Immature natural killer cell (primary cell): ENCODE data around the gene SLC35B4. TPM values are rescaled to one million over a fixed set of nuclear protein-coding genes. Genes with fewer than 3 reads are reported as not detected.

Source experiments
- DNase-seq, 3 donors: peaks; one replicate each; pipeline ENCODE4 v3.0.0; 2022; ENCODE audit warnings: mixed read lengths in 1 of 3
- H3K27ac Mint-ChIP-seq, 6 donors: one replicate each; pipeline ENCODE4 v1.8.0; 2020; ENCODE audit warnings: mixed read lengths in 6 of 6, mild to moderate bottlenecking in 5 of 6, inconsistent platforms in 4 of 6, moderate library complexity in 3 of 6
- H3K27me3 Mint-ChIP-seq, 3 donors: one replicate each; pipeline ENCODE4 v1.8.0; 2020 to 2021; ENCODE audit warnings: low read depth in 3 of 3, mild to moderate bottlenecking in 3 of 3, mixed read lengths in 3 of 3, moderate library complexity in 3 of 3, inconsistent platforms in 1 of 3
- H3K36me3 Mint-ChIP-seq, 3 donors: one replicate each; pipeline ENCODE4 v1.8.0; 2020; ENCODE audit warnings: mixed read lengths in 3 of 3, inconsistent platforms in 2 of 3, mild to moderate bottlenecking in 2 of 3
- H3K4me1 Mint-ChIP-seq, 2 donors: one replicate each; pipeline ENCODE4 v1.8.0; 2020; ENCODE audit warnings: inconsistent platforms in 2 of 2, mild to moderate bottlenecking in 2 of 2, mixed read lengths in 2 of 2, moderate library complexity in 1 of 2
- H3K4me3 Mint-ChIP-seq, 5 donors: one replicate each; pipeline ENCODE4 v1.8.0; 2020; ENCODE audit warnings: mild to moderate bottlenecking in 5 of 5, mixed read lengths in 5 of 5, inconsistent platforms in 3 of 5, moderate library complexity in 3 of 5
- H3K9me3 Mint-ChIP-seq, 6 donors: one replicate each; pipeline ENCODE4 v1.8.0; 2020; ENCODE audit warnings: mild to moderate bottlenecking in 6 of 6, mixed read lengths in 6 of 6, inconsistent platforms in 4 of 6, moderate library complexity in 3 of 6
- polyA plus RNA-seq, 3 donors: library from polyadenylated mRNA; unstranded; fragments of 300-500 nt; fragmentation: Illumina TruSeq; gene quantifications; one replicate each; pipeline ENCODE4 v1.2.3, GENCODE V29; 2021

The SLC35B4 gene
- polyA plus RNA-seq, 3 donors from 2014 or later: 18.2 to 35.5 (median 23.5) TPM

DNA sequence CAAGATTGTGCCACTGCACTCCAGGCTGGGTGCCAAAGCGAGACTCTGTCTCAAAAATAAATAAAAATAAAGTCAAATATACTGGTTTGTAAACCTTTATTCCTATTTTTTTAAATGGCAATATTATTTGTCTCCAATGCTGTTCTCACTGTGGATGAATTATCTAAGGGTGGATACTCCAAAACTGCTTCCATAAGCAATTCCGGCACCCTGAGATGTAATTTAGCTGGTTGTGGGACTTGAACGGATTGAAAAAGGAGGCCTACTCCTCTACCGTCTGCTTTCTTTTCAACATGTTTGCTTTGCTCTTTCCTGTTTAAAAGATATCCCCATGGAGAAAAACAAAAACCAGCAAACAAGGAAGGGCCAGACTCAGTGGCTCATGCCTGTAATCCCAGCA lies 54.4 kb downstream of the SLC35B4 start:
- Mint-ChIP-seq H3K9me3 (peaks cover 0 to 14% (median 5%) of the 10 kb centered on the region in 6 donors), H3K4me1 (no peaks in the 10 kb centered on the region), H3K4me3 (no peak overlapping the region), H3K27me3 (peaks cover 0 to 6% (median 1%) of the 10 kb centered on the region in 3 donors), H3K27ac (no peak overlapping the region), H3K36me3 (no peaks in the 10 kb centered on the region)
- no peak for DNase-seq

GRCh38 chr7:134255814-134256213 lies 60.9 kb downstream of the SLC35B4 start:
- Mint-ChIP-seq H3K4me1 (no peaks in the 10 kb centered on the region), H3K36me3 (no peaks in the 10 kb centered on the region), H3K27me3 (peaks cover 0 to 4% (median under 1%) of the 10 kb centered on the region in 3 donors), H3K9me3 (no peaks in the 10 kb centered on the region), H3K27ac (no peak overlapping the region), H3K4me3 (no peak overlapping the region)
- no peak for DNase-seq

DNA sequence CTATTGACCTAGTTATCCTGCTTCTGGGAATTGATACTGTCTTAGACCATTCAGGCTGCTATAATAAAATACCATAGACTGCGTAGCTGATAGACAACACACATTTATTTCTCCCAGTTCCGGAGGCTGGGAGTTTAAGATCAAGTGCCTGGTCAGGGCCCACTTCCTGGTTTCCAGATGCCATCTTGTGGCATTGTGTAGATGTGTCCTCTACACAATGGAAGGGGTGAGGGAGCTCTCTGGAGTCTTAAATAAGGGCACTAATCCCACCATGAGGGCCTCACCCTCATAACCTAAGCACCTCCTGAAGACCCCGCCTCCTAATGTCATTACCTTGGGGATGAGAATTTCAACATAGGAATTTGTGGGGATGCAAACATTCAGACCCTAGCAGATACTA lies 62.4 kb downstream of the SLC35B4 start:
- no peak for DNase-seq
- Mint-ChIP-seq H3K9me3 (no peaks in the 10 kb centered on the region), H3K27me3 (peaks cover 0 to 6% (median 4%) of the 10 kb centered on the region in 3 donors), H3K4me3 (no peak overlapping the region), H3K4me1 (no peaks in the 10 kb centered on the region), H3K27ac (no peak overlapping the region), H3K36me3 (no peaks in the 10 kb centered on the region)

DNA sequence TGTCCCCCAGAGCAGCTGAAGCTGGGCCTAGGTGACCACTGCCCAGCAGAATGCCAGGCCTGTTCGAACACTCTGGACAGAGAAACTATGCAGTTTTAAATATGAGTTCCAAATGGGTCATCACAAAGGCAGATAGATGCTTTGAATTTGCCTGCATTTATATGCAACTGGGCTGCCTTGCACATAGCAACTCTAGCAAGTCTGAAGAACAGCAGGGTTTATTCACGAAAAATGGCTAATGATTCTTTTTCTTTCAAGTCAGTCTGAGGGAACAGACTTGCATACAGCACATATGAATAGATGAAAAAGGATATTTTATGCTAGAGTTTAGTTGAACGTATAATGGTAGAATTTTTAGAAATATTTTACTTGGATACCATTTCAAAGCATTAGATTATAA lies 68.5 kb downstream of the SLC35B4 start:
- H3K4me3 Mint-ChIP-seq: no peak overlapping the region
- H3K36me3 Mint-ChIP-seq: no peaks in the 10 kb centered on the region
- H3K27me3 Mint-ChIP-seq: peaks cover 6 to 11% (median 7%) of the 10 kb centered on the region in 3 donors
- peaks cover 0 to 2% (median under 1%) of the 10 kb centered on the region in 6 donors for H3K9me3 Mint-ChIP-seq
- H3K27ac Mint-ChIP-seq: no peak overlapping the region
- no peak for DNase-seq
- no peaks in the 10 kb centered on the region for H3K4me1 Mint-ChIP-seq

GRCh38 chr7:134246761-134247160 lies 70.0 kb downstream of the SLC35B4 start:
- no peak overlapping the region for H3K4me3 Mint-ChIP-seq
- H3K27ac Mint-ChIP-seq: no peak overlapping the region
- peaks cover 0 to 11% (median 5%) of the 10 kb centered on the region in 6 donors for H3K9me3 Mint-ChIP-seq
- peaks cover 6 to 14% (median 8%) of the 10 kb centered on the region in 3 donors for H3K27me3 Mint-ChIP-seq
- no peaks in the 10 kb centered on the region for H3K4me1 Mint-ChIP-seq
- H3K36me3 Mint-ChIP-seq: no peaks in the 10 kb centered on the region
- DNase-seq: no peak

DNA sequence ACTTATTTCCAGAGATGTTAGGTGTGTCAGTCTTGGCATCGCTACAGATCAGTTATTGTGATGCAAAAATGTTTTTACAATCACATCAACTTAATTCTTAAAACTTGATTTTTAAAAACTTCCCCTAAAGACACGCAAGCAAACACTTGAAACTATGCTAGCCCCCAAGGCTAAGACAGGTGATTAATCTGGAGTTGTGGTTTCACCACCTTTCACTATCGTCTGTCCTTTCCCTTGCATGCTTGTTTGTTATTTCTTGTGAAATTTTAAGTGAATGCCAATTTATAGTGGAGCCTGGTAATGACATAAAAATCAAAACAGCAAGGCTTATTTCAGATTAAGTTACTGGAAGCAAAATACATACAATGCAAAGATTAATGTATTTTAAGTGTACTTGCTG lies 70.4 kb downstream of the SLC35B4 start:
- H3K4me1 Mint-ChIP-seq: no peaks in the 10 kb centered on the region
- H3K27ac Mint-ChIP-seq: no peak overlapping the region

DNA sequence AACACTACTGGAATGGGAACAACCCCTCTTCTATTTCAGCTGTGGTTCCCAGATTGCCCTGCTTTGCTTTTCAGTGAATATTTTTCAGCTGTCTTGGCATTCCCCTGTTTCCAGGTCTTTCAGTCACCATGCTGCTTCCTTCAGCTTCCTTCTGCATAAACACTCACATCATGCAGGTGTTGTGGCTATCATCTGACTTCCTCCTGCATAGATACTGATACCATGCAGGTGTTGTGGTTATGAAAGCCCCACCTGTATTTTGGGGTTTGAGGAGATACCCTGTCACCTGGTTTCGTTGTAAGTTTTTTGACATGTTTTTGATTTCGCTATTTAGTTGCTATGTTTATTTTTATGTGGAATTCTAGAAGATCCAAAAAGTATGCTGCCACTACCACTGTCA lies 71.5 kb downstream of the SLC35B4 start:
- Mint-ChIP-seq H3K27me3 (peaks cover 1 to 16% (median 8%) of the 10 kb centered on the region in 3 donors), H3K36me3 (no peaks in the 10 kb centered on the region), H3K4me3 (no peak overlapping the region), H3K4me1 (no peaks in the 10 kb centered on the region), H3K27ac (no peak overlapping the region), H3K9me3 (peaks cover 4 to 25% (median 14%) of the 10 kb centered on the region in 6 donors)
- no peak for DNase-seq

More for the DNA sequence above, 70.4 kb downstream of the SLC35B4 start:
- Mint-ChIP-seq H3K27me3 (peaks cover 6 to 14% (median 8%) of the 10 kb centered on the region in 3 donors), H3K4me3 (no peak overlapping the region), H3K36me3 (no peaks in the 10 kb centered on the region), H3K9me3 (peaks cover 0 to 16% (median 8%) of the 10 kb centered on the region in 6 donors)
- no peak for DNase-seq

Other genes starting within 250 kb of the SLC35B4 start
- not detected for gene LRGUK, start 189.6 kb downstream of the SLC35B4 start, polyA plus RNA-seq
- 100 to 1,000 TPM; 173 to 265 (median 176) TPM for gene AKR1B1, start 142.2 kb upstream of the SLC35B4 start, polyA plus RNA-seq
- not detected for gene AKR1B10, start 210.6 kb upstream of the SLC35B4 start, polyA plus RNA-seq
- gene AKR1B15, start 232.2 kb upstream of the SLC35B4 start, polyA plus RNA-seq: not detected